ENCODE measurements around the gene OR2T4. TPM values are rescaled to one million over a fixed set of nuclear protein-coding genes. Genes with fewer than 3 reads are reported as not detected.

OR2T4 gene, protein sequence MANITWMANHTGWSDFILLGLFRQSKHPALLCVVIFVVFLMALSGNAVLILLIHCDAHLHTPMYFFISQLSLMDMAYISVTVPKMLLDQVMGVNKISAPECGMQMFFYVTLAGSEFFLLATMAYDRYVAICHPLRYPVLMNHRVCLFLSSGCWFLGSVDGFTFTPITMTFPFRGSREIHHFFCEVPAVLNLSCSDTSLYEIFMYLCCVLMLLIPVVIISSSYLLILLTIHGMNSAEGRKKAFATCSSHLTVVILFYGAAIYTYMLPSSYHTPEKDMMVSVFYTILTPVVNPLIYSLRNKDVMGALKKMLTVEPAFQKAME
- total RNA-seq (2014; rRNA removed; shearing (Covaris generic)) (not detected in 2 replicates), polyA plus RNA-seq (2016; fragmentation: Nextera tagmentation; extraction: Ambion mirVana) (not detected in 2 replicates)
- long read RNA-seq, result 0 reads

DNA sequence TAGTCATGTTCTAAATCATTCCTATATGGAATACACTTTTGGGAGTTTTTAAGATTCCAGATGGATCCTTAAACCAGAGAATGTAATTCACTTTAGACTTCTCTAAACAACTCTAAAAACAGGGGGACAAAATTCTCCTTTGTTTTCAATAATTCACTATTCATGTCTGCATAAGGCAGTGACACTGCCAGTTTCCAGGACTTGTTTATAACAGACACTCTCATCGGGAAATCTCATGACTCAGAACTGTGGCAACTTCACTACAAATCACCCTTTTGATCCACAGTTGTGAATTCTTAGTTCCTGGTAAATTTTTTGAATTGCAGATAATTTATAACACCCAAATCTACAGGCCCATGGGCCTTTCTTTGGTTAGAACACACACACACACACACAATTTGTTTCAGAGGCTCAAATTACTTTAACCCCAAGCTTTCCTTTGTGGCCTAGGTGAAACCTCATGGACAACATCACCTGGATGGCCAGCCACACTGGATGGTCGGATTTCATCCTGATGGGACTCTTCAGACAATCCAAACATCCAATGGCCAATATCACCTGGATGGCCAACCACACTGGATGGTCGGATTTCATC lies at the start of gene OR2T4:
OR2T4 (plus strand) TSS at position 545 of the 595 bp plus-strand sequence; CDS start at position 545, 0 bp downstream.
- TF ChIP-seq CREB1 (CRISPR knock-in tag; IDR thresholded peaks at IDR 0.05; ENCODE audit: low read depth), result no peak
- no peak for TF ChIP-seq EZH2phosphoT487 (IDR thresholded peaks at IDR 0.05; ENCODE audit: unreplicated experiment)
- TF ChIP-seq, protein P1, sequence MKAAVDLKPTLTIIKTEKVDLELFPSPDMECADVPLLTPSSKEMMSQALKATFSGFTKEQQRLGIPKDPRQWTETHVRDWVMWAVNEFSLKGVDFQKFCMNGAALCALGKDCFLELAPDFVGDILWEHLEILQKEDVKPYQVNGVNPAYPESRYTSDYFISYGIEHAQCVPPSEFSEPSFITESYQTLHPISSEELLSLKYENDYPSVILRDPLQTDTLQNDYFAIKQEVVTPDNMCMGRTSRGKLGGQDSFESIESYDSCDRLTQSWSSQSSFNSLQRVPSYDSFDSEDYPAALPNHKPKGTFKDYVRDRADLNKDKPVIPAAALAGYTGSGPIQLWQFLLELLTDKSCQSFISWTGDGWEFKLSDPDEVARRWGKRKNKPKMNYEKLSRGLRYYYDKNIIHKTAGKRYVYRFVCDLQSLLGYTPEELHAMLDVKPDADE (IDR thresholded peaks at IDR 0.05), result no peak
- Histone ChIP-seq H3K27me3 (ENCODE audit: insufficient read depth) (no peaks in the 10 kb centered on the region), H3K4me1 (ENCODE audit: insufficient read depth) (no peaks in the 10 kb centered on the region), H4K20me1 (replicated peaks; ENCODE audit: insufficient read depth) (no peaks in the 10 kb centered on the region), H3F3A (replicated peaks; ENCODE audit: low read depth) (no peaks in the 10 kb centered on the region), H3K4me2 (no peak within 1 kb of the TSS), H3K9me2 (ENCODE audit: insufficient read depth) (no peaks in the 10 kb centered on the region), H3K79me2 (replicated peaks; ENCODE audit: insufficient read depth) (no peaks in the 10 kb centered on the region), H2AFZ (no peak within 1 kb of the TSS), H3K4me3 (no peak within 1 kb of the TSS), H3K27ac (ENCODE audit: low read depth) (no peak within 1 kb of the TSS), H3K36me3 (ENCODE audit: insufficient read depth) (no peaks in the 10 kb centered on the region)
- H3K4me1 Mint-ChIP-seq, result no peaks in the 10 kb centered on the region
- DNase-seq (ENCODE audit: low spot score), result no peak
- H3K4me3 Mint-ChIP-seq, result no peak within 1 kb of the TSS
- peaks cover 93% of the 10 kb centered on the region for H3K9me3 Mint-ChIP-seq
- no peak for ATAC-seq
- H3K36me3 Mint-ChIP-seq (ENCODE audit: low read depth), result peaks cover 20% of the 10 kb centered on the region
- no peaks in the 10 kb centered on the region for H3K27me3 Mint-ChIP-seq (ENCODE audit: insufficient read depth, low read depth, poor library complexity)
- H3K27ac Mint-ChIP-seq, result no peak within 1 kb of the TSS

DNA sequence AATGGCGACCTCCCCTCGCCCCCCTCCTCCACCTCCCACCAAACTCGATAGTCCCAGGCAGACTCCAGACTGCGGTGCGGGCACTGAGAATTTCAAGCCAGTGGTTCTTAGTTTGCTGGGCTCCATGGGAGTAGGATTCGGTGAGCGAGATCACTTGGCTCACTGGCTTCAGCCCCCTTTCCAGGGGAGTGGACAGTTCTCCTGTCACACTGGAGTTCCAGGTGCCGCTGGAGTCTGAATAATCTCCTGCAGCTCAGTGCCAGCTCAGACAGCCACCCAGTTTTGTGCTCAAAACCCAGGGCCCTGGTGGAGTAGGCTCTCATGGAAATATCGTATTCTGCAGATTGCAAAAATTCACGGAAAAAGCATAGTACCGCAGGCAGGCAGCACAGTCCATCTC lies 44.7 kb upstream of the OR2T4 start:
- no peaks in the 10 kb centered on the region; the same call in 1 of the 2 replicates for H3K36me3 ChIP-seq (ENCODE audit: insufficient read depth)
- Mint-ChIP-seq H3K36me3 (ENCODE audit: low read depth) (peaks cover 54% of the 10 kb centered on the region), H3K27ac (no peak overlapping the region), H3K9me3 (peaks cover 100% of the 10 kb centered on the region), H3K4me3 (no peak overlapping the region), H3K27me3 (ENCODE audit: insufficient read depth, low read depth, poor library complexity) (peaks cover 4% of the 10 kb centered on the region), H3K4me1 (no peaks in the 10 kb centered on the region)
- ATAC-seq (no peak), DNase-seq (ENCODE audit: low spot score) (no peak)
- H3K4me1 ChIP-seq (ENCODE audit: insufficient read depth), result no peaks in the 10 kb centered on the region
- H4K20me1 ChIP-seq (replicated peaks; ENCODE audit: insufficient read depth), result no peaks in the 10 kb centered on the region
- H3K27ac ChIP-seq (ENCODE audit: low read depth), result no peak overlapping the region
- no peaks in the 10 kb centered on the region for H3F3A ChIP-seq (replicated peaks; ENCODE audit: low read depth)
- no peaks in the 10 kb centered on the region for H3K79me2 ChIP-seq (replicated peaks; ENCODE audit: insufficient read depth)
- H3K4me2 ChIP-seq, result no peak overlapping the region
- no peak overlapping the region for H3K4me3 ChIP-seq
- no peaks in the 10 kb centered on the region for H3K9me2 ChIP-seq (ENCODE audit: insufficient read depth)
- H2AFZ ChIP-seq, result no peak overlapping the region
- H3K27me3 ChIP-seq (ENCODE audit: insufficient read depth), result no peaks in the 10 kb centered on the region
- no peak for TF ChIP-seq EZH2phosphoT487 (IDR thresholded peaks at IDR 0.05; ENCODE audit: unreplicated experiment)
- no peak for TF ChIP-seq CREB1 (CRISPR knock-in tag; IDR thresholded peaks at IDR 0.05; ENCODE audit: low read depth)
- no peak for TF ChIP-seq NANOG (IDR thresholded peaks at IDR 0.05; ENCODE audit: borderline replicate concordance)
- no peak for TF ChIP-seq STAT1 (IDR thresholded peaks at IDR 0.05; ENCODE audit: unreplicated experiment)
- TF ChIP-seq, protein P1 (IDR thresholded peaks at IDR 0.05), result no peak
- TF ChIP-seq ZNF331 (CRISPR knock-in tag; IDR thresholded peaks at IDR 0.05; ENCODE audit: low read depth), result no peak
- no peak for TF ChIP-seq JUNB (IDR thresholded peaks at IDR 0.05; ENCODE audit: unreplicated experiment)
- TF ChIP-seq, protein P2, sequence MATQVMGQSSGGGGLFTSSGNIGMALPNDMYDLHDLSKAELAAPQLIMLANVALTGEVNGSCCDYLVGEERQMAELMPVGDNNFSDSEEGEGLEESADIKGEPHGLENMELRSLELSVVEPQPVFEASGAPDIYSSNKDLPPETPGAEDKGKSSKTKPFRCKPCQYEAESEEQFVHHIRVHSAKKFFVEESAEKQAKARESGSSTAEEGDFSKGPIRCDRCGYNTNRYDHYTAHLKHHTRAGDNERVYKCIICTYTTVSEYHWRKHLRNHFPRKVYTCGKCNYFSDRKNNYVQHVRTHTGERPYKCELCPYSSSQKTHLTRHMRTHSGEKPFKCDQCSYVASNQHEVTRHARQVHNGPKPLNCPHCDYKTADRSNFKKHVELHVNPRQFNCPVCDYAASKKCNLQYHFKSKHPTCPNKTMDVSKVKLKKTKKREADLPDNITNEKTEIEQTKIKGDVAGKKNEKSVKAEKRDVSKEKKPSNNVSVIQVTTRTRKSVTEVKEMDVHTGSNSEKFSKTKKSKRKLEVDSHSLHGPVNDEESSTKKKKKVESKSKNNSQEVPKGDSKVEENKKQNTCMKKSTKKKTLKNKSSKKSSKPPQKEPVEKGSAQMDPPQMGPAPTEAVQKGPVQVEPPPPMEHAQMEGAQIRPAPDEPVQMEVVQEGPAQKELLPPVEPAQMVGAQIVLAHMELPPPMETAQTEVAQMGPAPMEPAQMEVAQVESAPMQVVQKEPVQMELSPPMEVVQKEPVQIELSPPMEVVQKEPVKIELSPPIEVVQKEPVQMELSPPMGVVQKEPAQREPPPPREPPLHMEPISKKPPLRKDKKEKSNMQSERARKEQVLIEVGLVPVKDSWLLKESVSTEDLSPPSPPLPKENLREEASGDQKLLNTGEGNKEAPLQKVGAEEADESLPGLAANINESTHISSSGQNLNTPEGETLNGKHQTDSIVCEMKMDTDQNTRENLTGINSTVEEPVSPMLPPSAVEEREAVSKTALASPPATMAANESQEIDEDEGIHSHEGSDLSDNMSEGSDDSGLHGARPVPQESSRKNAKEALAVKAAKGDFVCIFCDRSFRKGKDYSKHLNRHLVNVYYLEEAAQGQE (IDR thresholded peaks at IDR 0.05; ENCODE audit: unreplicated experiment), result no peak
- no peak for TF ChIP-seq EZH2 (IDR thresholded peaks at IDR 0.05; ENCODE audit: low read depth, unreplicated experiment)
- TF ChIP-seq, protein P3, sequence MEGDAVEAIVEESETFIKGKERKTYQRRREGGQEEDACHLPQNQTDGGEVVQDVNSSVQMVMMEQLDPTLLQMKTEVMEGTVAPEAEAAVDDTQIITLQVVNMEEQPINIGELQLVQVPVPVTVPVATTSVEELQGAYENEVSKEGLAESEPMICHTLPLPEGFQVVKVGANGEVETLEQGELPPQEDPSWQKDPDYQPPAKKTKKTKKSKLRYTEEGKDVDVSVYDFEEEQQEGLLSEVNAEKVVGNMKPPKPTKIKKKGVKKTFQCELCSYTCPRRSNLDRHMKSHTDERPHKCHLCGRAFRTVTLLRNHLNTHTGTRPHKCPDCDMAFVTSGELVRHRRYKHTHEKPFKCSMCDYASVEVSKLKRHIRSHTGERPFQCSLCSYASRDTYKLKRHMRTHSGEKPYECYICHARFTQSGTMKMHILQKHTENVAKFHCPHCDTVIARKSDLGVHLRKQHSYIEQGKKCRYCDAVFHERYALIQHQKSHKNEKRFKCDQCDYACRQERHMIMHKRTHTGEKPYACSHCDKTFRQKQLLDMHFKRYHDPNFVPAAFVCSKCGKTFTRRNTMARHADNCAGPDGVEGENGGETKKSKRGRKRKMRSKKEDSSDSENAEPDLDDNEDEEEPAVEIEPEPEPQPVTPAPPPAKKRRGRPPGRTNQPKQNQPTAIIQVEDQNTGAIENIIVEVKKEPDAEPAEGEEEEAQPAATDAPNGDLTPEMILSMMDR (conservative IDR thresholded peaks at IDR 0.05; ENCODE audit: low read depth in 2 of 2), result no peak

All from GM23338 (cell line).